Measurements from ENCODE around the gene CASKIN1. TPM values are rescaled to one million over a fixed set of nuclear protein-coding genes. Genes with fewer than 3 reads are reported as not detected.

CASKIN1 gene
- total RNA-seq, 1 donor from 2014 or later = 1.6 TPM

GRCh38 chr16:2160915-2161551, 35.4 kb downstream of the CASKIN1 start:
- H3K27me3 Mint-ChIP-seq (ENCODE audit: insufficient read depth, low read depth) = peaks cover 2% of the 10 kb centered on the region
- H3K9ac ChIP-seq = peak overlapping the region; percentile 37
- no peak overlapping the region for H2AFZ ChIP-seq (replicated peaks)
- no peak overlapping the region for H3K4me3 Mint-ChIP-seq
- H3K27ac ChIP-seq = peak overlapping the region; percentile 53
- no peak overlapping the region for H3K4me3 ChIP-seq
- H3K79me2 ChIP-seq (ENCODE audit: low read depth) = peaks cover 81% of the 10 kb centered on the region
- H4K20me1 ChIP-seq (ENCODE audit: low read depth) = peaks cover 66% of the 10 kb centered on the region
- peaks cover 4% of the 10 kb centered on the region for H3K36me3 Mint-ChIP-seq
- TF ChIP-seq EZH2phosphoT487 (IDR thresholded peaks at IDR 0.05) (no peak), EZH2 (IDR thresholded peaks at IDR 0.05) (no peak), CTCF (IDR thresholded peaks at IDR 0.05) (no peak)
- no peaks in the 10 kb centered on the region for H3K27me3 ChIP-seq
- H3K4me1 ChIP-seq = peaks cover 24% of the 10 kb centered on the region
- no peak for DNase-seq (ENCODE audit: low spot score)
- peaks cover 25% of the 10 kb centered on the region for H3K4me1 Mint-ChIP-seq
- H3K27ac Mint-ChIP-seq = no peak overlapping the region
- H3K9me3 Mint-ChIP-seq = no peaks in the 10 kb centered on the region
- no peaks in the 10 kb centered on the region for H3K9me3 ChIP-seq (ENCODE audit: low read depth)
- H3K4me2 ChIP-seq = no peak overlapping the region
- peaks cover 13% of the 10 kb centered on the region for H3F3A ChIP-seq (ENCODE audit: low read depth)
- no peaks in the 10 kb centered on the region for H3K36me3 ChIP-seq

GRCh38 chr16:2159175-2159838, 37.1 kb downstream of the CASKIN1 start:
- Histone ChIP-seq H3K27me3 (no peaks in the 10 kb centered on the region), H3K4me2 (no peak overlapping the region), H4K20me1 (ENCODE audit: low read depth) (peaks cover 76% of the 10 kb centered on the region), H3F3A (ENCODE audit: low read depth) (peaks cover 18% of the 10 kb centered on the region), H3K79me2 (ENCODE audit: low read depth) (peaks cover 89% of the 10 kb centered on the region), H3K36me3 (no peaks in the 10 kb centered on the region), H3K4me1 (peaks cover 25% of the 10 kb centered on the region), H3K4me3 (no peak overlapping the region), H3K9ac (peak overlapping the region; percentile 59), H3K27ac (peak overlapping the region; percentile 37), H2AFZ (replicated peaks) (no peak overlapping the region), H3K9me3 (ENCODE audit: low read depth) (no peaks in the 10 kb centered on the region)
- Mint-ChIP-seq H3K9me3 (no peaks in the 10 kb centered on the region), H3K27me3 (ENCODE audit: insufficient read depth, low read depth) (peaks cover 5% of the 10 kb centered on the region), H3K4me1 (peaks cover 34% of the 10 kb centered on the region), H3K4me3 (peak overlapping the region; percentile 64), H3K36me3 (peaks cover 2% of the 10 kb centered on the region), H3K27ac (peak overlapping the region; percentile 85)
- TF ChIP-seq EZH2phosphoT487 (IDR thresholded peaks at IDR 0.05) (no peak), EZH2 (IDR thresholded peaks at IDR 0.05) (no peak)
- peak; percentile 29 for DNase-seq (ENCODE audit: low spot score)

- Histone ChIP-seq H4K20me1 (ENCODE audit: low read depth) (peaks cover 87% of the 10 kb centered on the region), H3F3A (ENCODE audit: low read depth) (peaks cover 26% of the 10 kb centered on the region), H3K4me3 (no peak overlapping the region), H3K79me2 (ENCODE audit: low read depth) (peaks cover 89% of the 10 kb centered on the region), H3K27me3 (no peaks in the 10 kb centered on the region), H3K27ac (no peak overlapping the region), H3K9ac (no peak overlapping the region), H3K4me1 (peaks cover 35% of the 10 kb centered on the region), H3K9me3 (ENCODE audit: low read depth) (no peaks in the 10 kb centered on the region), H3K4me2 (no peak overlapping the region), H3K36me3 (no peaks in the 10 kb centered on the region), H2AFZ (replicated peaks) (no peak overlapping the region)
- no peak for DNase-seq (ENCODE audit: low spot score)
- Mint-ChIP-seq H3K9me3 (no peaks in the 10 kb centered on the region), H3K36me3 (peaks cover 2% of the 10 kb centered on the region), H3K4me3 (peak overlapping the region; percentile 94), H3K27ac (no peak overlapping the region), H3K4me1 (peaks cover 43% of the 10 kb centered on the region), H3K27me3 (ENCODE audit: insufficient read depth, low read depth) (peaks cover 5% of the 10 kb centered on the region)
- TF ChIP-seq CTCF (IDR thresholded peaks at IDR 0.05) = no peak
- TF ChIP-seq EZH2 (IDR thresholded peaks at IDR 0.05) = no peak
These were observed 38.2 kb downstream of the CASKIN1 start for GRCh38 chr16:2158262-2158638.

Measured in neural progenitor cell (in vitro differentiated cells).